ENCODE measurements around the gene GRB2.
"Not testable (repeated sequence)": the region's sequence is repeated elsewhere in the genome, so short reads cannot be mapped to it uniquely, and the experiment has no call there.

The GRB2 gene

GRCh38 chr17:75350706-75351105 is 54.8 kb downstream of the GRB2 start:
- no peak for DNase-seq (ENCODE audit: low read depth, low spot score)

DNA sequence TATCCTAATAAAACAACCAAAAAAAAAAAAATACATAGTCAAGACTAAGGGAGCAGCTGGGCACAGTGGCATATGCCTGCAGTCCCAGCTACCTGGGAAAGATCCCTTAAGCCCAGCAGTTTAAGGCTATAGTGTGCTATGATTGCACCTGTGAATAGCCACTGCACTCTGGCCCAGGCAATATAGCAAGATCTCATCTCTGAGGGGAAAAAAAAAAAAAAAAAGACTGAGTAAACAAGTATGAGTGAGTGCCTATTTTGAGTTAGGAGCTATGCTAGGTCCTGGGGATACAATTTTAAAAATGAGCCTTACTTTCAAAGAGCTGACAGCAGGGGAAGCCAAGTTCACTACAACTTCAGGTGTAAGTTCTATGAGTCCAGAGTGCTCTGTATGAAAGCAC is 55.4 kb downstream of the GRB2 start:
- DNase-seq (ENCODE audit: low read depth, low spot score): no peak

GRCh38 chr17:75349589-75349988 is 55.9 kb downstream of the GRB2 start:
- no peak for DNase-seq (ENCODE audit: low read depth, low spot score)

- DNase-seq (ENCODE audit: low read depth, low spot score): no peak
Observed at GRCh38 chr17:75348386-75349012, 57.0 kb downstream of the GRB2 start.

DNA sequence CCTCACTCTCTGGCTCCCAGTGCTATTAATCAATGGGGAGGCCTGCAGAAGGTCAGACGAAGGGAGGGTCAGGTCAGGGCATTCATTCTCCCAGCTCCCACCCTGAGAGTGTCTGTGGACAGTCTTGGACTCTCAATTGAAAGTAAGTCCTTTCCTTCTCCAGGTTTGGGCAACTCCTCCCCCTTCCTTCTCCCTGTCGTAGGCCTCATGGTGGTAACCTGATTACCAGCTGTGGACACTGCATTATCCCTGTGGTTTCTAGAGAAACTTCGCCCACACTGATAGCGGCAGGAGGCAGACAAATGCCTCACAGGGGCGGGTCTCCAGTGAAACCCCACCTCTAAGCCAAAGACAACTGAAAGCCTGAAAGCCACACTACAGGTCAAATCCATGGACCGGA is 58.6 kb downstream of the GRB2 start:
- no peak for DNase-seq (ENCODE audit: low read depth, low spot score)

- not testable (repeated sequence) for DNase-seq (ENCODE audit: low read depth, low spot score)
Observed at GRCh38 chr17:75346368-75346767, 59.1 kb downstream of the GRB2 start.

- no peak for DNase-seq (ENCODE audit: low read depth, low spot score)
Observed at GRCh38 chr17:75345514-75346167, 59.8 kb downstream of the GRB2 start.

DNA sequence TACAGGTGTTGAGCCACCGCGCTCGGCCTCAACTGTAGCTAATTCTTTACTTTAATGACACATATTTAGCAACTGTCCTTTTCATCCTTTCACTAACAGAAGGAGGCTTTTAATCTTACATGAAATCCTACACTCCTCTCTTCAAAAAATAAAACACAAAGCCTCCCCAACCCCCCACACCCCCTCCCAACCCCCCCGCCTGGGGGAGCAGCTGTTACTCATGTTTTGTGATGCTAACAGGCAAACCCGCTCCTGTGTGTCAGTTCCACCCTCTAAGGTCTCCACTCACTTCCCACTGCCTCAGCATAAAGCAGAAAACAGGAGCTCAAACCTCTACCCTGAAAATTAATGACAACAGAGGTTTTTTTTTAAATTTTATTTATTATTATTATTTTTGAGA is 60.8 kb downstream of the GRB2 start:
- DNase-seq (ENCODE audit: low read depth, low spot score): peak; percentile 27

DNA sequence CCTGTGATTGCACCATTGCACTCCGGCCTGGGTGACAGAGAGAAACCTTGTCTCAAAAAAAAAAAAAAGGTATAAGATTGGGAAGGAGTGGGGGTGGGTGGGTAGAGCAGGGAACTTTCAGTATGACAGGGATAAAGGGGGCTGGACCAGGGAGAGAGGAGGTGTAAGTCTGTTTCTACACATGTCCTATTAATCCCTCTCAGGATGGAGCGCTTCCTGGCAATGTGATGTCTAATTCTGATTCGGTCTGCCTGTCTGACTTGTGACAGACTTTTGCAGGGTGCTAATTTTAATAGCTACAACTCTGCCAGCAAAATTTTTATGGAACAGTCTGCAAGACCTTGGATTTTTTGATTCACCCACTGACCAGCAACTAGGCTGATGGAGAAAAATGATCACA is 62.5 kb downstream of the GRB2 start:
- DNase-seq (ENCODE audit: low read depth, low spot score): no peak

DNA sequence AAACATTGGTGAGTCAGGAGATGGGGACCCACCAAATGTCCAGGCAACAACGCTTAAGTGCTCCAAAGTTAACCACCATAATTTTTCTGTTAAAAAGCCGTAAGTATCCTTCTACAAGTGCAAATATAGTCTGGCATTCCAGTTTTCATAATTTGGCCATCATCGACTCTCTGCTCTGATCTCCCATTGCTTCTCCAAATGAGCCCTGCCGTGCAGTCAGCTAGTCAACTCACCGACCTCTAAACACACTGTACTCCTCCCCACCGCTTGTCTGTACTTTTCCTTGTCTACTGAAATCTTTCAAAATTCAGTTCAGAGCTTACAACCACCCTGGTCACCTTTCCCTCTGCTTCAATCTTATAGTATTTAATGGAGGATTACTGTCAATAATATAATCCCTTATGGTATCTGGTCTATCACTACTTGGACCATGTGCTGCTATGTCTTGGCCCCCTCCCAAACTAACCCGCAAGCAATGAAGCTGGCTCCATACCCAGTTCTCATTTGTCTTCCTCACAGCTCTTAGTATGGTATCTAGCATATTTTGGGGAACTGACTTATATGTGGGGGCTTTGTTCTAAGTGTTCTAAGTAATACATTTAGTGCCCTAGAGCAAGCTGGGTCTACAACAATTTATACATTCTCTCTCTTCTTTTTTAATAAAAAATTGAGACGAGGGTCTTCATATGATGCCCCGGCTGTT is 63.5 kb downstream of the GRB2 start:
- no peak for DNase-seq (ENCODE audit: low read depth, low spot score)

DNA sequence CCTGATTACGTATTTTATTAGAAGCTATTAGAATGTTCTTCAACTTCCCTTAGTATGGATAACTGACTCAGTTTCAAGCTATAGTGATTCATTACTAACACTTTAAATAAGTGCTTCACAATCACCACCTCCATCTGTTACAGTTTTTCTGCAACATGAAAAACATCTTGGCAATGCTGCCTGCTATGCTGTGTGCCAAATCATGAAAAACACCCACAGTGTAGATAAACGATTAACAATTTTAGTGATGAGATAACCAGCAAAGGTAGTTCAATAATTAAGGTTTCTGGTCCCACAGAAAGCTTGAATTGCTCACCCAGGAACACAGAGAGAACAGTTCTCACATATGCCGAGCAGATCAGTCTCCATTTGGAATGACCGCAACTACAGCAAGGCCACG is 64.8 kb downstream of the GRB2 start:
- no peak for DNase-seq (ENCODE audit: low read depth, low spot score)

- no peak for DNase-seq (ENCODE audit: low read depth, low spot score)
Observed at GRCh38 chr17:75339971-75340370, 65.5 kb downstream of the GRB2 start.

- DNase-seq (ENCODE audit: low read depth, low spot score): no peak
Observed at GRCh38 chr17:75338335-75338734, 67.1 kb downstream of the GRB2 start.

- no peak for DNase-seq (ENCODE audit: low read depth, low spot score)
Observed at GRCh38 chr17:75335315-75335714, 70.2 kb downstream of the GRB2 start.

- DNase-seq (ENCODE audit: low read depth, low spot score): no peak
Observed at GRCh38 chr17:75334723-75335122, 70.8 kb downstream of the GRB2 start.

DNA sequence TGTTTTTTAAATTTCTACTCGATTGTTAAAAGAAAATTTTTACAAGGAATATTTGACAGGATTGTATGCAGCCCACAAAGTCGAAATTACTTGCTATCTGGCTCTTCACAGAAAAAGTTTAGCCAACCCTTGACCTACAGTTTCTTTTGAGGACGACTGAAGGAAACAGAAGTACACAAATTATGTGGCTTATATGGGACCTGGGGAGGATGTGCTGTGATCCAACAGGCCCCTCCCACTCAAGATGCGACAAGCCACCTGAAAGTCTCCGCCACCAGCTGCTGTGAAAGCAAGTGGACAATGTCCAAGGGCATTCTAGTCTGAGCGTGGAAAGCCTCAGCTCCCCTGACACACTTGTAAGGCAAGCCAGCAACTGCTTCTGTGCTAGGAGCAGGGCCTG is 73.8 kb downstream of the GRB2 start:
- DNase-seq (ENCODE audit: low read depth, low spot score): no peak

DNA sequence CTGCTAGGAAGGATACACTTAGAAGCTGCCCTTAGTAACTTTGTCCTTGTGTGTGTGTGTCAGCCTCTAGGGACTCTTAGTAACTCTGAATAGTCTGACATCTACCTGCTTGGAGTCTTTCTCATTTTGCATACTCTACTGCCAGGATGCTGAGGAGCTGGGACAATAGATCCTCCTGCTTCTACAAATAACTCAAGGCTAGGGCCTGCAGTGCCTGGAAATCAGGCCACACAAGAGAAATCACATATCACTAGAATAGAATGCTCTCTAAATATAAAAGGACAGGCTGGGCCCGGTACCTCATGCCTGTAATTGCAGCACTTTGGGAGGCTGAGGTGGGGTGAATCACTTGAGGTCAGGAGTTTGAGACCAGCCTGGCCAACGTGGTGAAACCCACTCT is 77.7 kb downstream of the GRB2 start:
- no peak for DNase-seq (ENCODE audit: low read depth, low spot score)

DNA sequence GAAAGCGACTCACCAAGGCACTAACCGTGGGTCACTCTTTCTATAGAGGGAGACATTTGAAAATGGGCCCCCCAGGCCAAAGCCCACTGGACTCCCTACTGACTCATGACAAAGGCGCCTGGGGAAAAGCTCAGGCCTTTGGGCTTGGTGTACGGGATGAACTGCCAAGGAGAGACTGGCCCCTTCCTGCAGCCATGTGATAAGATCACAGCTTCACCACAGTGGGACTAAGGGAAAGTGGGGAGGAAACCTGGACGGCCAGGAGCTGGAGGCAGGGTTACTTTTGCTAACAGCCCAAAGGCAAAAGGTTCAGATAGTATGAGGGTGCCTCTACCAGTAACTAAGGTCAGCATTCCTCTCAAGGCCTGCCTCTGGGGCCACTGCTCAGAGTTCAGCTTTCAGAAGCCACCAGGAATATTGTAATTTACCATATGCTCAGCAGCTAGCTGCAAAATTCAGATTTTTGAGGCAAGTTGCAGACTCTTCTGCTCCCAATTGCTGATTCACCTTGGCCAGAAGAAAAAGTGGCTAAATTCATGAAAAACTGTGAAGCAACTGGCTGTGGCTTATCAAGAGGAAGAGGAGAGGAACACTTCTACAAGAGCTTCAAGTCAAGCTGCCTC is 79.1 kb downstream of the GRB2 start:
- no peak for DNase-seq (ENCODE audit: low read depth, low spot score)

DNA sequence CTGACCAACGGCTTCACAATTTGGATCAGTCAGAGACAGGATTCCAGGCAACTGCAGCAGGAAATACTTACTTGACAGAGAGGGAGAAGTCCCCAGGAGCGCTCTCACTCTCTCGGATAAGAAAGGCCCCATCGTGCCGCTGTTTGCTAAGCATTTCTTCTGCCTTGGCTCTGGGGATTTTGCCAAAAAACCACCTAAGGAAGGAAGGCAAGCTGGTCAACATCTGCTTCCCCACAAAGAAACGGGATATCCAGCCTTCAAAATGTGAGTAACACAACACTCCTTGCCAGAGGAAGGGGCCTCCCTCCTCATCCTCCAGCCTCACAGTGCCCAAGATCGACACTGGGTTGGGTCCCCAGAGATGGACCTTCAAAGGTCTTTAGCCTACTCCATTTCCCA is 79.7 kb downstream of the GRB2 start:
- DNase-seq (ENCODE audit: low read depth, low spot score): no peak

GRCh38 chr17:75325348-75325747 is 80.1 kb downstream of the GRB2 start:
- no peak for DNase-seq (ENCODE audit: low read depth, low spot score)

DNA sequence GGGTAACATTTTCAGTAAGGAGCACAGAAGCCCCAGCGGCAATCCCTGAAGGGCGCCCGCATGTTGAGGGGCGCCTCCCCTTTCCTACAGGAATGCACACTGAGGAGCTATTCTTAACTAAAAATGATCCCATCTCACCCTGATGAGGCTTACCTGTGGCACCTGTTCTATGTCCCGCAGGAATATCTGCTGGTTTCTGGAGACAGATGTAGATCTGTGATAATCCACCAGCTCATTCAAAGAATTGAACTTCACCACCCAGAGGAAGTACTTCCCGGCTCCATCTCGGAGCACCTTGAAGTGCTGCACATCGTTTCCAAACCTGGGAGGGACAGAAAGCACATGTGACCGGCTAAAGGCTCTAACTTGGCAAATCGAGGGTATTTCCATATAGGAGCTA is 84.0 kb downstream of the GRB2 start:
- DNase-seq (ENCODE audit: low read depth, low spot score): no peak

DNA sequence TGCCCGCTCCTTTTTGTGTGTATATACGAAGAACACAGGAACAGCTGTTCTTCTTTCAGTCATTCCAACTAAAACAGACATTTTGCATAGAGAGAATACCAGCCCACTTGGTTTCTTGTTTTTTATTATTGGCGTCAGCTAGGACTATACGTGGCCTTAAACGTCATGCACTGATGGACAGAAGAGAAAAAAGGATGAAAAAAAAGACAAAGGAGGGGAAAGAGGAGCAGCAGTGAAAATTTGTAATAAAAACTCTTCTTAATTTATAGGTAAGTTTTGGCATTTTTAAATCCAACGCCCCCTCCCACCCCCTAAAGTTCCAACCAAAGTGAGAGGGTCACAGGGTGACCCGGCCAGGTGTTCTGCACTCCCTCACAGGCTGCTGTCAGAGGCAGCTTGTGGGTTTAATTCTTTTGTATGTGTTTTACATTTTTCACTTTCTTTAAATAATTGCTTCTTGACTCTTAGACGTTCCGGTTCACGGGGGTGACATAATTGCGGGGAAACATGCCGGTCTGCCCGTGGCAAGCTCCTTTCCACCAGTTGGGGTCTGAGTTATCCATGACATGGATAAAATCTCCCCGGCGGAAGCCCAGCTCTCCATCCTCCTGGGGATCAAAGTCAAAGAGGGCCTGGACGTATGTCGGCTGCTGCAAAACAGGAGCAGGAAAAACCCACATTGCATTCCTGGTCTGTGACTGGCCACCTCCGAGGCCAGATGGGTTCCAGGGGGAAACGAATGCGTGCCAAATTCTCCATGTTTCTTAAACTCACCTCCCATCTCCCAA is 85.4 kb downstream of the GRB2 start:
- no peak for DNase-seq (ENCODE audit: low read depth, low spot score)

Measured in activated naive CD8-positive, alpha-beta T cell treated with anti-CD3 and anti-CD28 coated beads, Interleukin-2, amount 50 U/mL, for 16 hours (primary cell).